Caco-2 (cell line): ENCODE results near the gene CLDN6. TPM values are rescaled to one million over a fixed set of nuclear protein-coding genes. Genes with fewer than 3 reads are reported as not detected.

Source experiments
- BruUV-seq: library from RNA; stranded (reverse); fragments of 400-500 nt; replicated peaks from 2 replicates; lab custom pipeline; 2021; lab: Mats Ljungman, UMichigan
- CTCF ChIA-PET: fragments of 300-600 bp; sonication (Branson Sonifier 250); formaldehyde crosslinking; loops from one replicate; lab custom pipeline; 2022; ENCODE audit warnings: antibody characterized with exemption; lab: Charles Lee
- POLR2A ChIA-PET: fragments of 300-600 bp; sonication (Branson Sonifier 250); formaldehyde crosslinking; loops from one replicate; lab custom pipeline; 2022; ENCODE audit warnings: antibody characterized with exemption; lab: Charles Lee
- DNase-seq, 2 experiments: peaks; one replicate each; pipeline versions ENCODE4 v3.0.0 to v3.0.0-alpha.2; 2020 to 2022
- H3K27me3 ChIP-seq: replicated peaks from 2 replicates; pipeline ENCODE4 v1.6.0; 2011; ENCODE audit warnings: low read length; ENCODE audit not compliant: control insufficient read depth, insufficient read depth
- H3K36me3 ChIP-seq: 2 replicates; pipeline ENCODE4 v1.5.1; 2011; ENCODE audit warnings: low read length; ENCODE audit not compliant: control insufficient read depth, insufficient read depth
- H3K4me1 ChIP-seq: fragments of 250-450 bp; sonication (Bioruptor Pico); 2 replicates; pipeline ENCODE4 v1.5.1; 2020; ENCODE audit warnings: mild to moderate bottlenecking
- H3K4me3 ChIP-seq: 2 replicates; pipeline ENCODE4 v1.5.1; 2011; ENCODE audit warnings: low read depth, mild to moderate bottlenecking, control low read depth, low read length
- H3K9me3 ChIP-seq: fragments of 250-450 bp; sonication (Bioruptor Pico); 2 replicates; pipeline ENCODE4 v1.5.1; 2020; ENCODE audit warnings: mild to moderate bottlenecking, moderate library complexity
- H3K27ac Mint-ChIP-seq: one replicate; pipeline ENCODE4 v1.8.0; 2022; ENCODE audit warnings: mixed read lengths; ENCODE audit not compliant: unreplicated experiment
- H3K27me3 Mint-ChIP-seq: one replicate; pipeline ENCODE4 v1.8.0; 2022; ENCODE audit warnings: mixed read lengths; ENCODE audit not compliant: insufficient read depth, unreplicated experiment
- H3K36me3 Mint-ChIP-seq: one replicate; pipeline ENCODE4 v1.8.0; 2022; ENCODE audit warnings: mild to moderate bottlenecking, mixed read lengths; ENCODE audit not compliant: insufficient read depth, unreplicated experiment
- H3K4me1 Mint-ChIP-seq: one replicate; pipeline ENCODE4 v1.8.0; 2022; ENCODE audit warnings: low read depth, mixed read lengths; ENCODE audit not compliant: unreplicated experiment
- H3K4me3 Mint-ChIP-seq: one replicate; pipeline ENCODE4 v1.8.0; 2022; ENCODE audit warnings: mild to moderate bottlenecking, moderate library complexity, mixed read lengths; ENCODE audit not compliant: unreplicated experiment
- H3K9me3 Mint-ChIP-seq: one replicate; pipeline ENCODE4 v1.8.0; 2022; ENCODE audit warnings: mixed read lengths; ENCODE audit not compliant: unreplicated experiment
- intact Hi-C: fragments of 100-400 bp; cut with micrococcal nuclease; formaldehyde crosslinking; loops from one replicate; pipeline ENCODE4 v1.10.0; 2022; ENCODE audit not compliant: unreplicated experiment
- total RNA-seq: library from RNA; stranded (reverse); gene quantifications from 2 replicates; pipeline ENCODE4 v1.2.3, GENCODE V29; 2022
- TF ChIP-seq, protein P1 (sequence below), 2 experiments: fragments of 200-600 bp in 1 of 2; IDR thresholded peaks; 1 replicate in 1 of 2; 2 replicates in 1 of 2; pipeline versions ENCODE4 v1.5.1 to v1.8.0; 2011 to 2022; ENCODE audit warnings: antibody characterized with exemption in 1 of 2, control low read depth in 1 of 2, inconsistent platforms in 1 of 2, low read depth in 1 of 2, low read length in 1 of 2, mild to moderate bottlenecking in 1 of 2, moderate library complexity in 1 of 2; ENCODE audit not compliant: insufficient read depth in 1 of 2, severe bottlenecking in 1 of 2, unreplicated experiment in 1 of 2

CLDN6 gene
- total RNA-seq, 1 experiment from 2014 or later = 9.0 TPM

GRCh38 chr16:3060339-3061127 lies 42.5 kb upstream of the CLDN6 start:
- TF ChIP-seq, protein P1, sequence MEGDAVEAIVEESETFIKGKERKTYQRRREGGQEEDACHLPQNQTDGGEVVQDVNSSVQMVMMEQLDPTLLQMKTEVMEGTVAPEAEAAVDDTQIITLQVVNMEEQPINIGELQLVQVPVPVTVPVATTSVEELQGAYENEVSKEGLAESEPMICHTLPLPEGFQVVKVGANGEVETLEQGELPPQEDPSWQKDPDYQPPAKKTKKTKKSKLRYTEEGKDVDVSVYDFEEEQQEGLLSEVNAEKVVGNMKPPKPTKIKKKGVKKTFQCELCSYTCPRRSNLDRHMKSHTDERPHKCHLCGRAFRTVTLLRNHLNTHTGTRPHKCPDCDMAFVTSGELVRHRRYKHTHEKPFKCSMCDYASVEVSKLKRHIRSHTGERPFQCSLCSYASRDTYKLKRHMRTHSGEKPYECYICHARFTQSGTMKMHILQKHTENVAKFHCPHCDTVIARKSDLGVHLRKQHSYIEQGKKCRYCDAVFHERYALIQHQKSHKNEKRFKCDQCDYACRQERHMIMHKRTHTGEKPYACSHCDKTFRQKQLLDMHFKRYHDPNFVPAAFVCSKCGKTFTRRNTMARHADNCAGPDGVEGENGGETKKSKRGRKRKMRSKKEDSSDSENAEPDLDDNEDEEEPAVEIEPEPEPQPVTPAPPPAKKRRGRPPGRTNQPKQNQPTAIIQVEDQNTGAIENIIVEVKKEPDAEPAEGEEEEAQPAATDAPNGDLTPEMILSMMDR (IDR thresholded peaks at IDR 0.05; ENCODE audit: insufficient read depth in 1 of 2, low read depth in 1 of 2, low read length in 1 of 2, severe bottlenecking in 1 of 2, unreplicated experiment in 1 of 2) = no peak
- peaks cover 5% of the 10 kb centered on the region for H3K36me3 Mint-ChIP-seq
- CTCF ChIA-PET = interaction anchor here (0.6 to 2.7 kb wide), 2 partner anchors 68 to 71 kb away, joined by 7 to 44 read pairs; no protein-coding TSS in a partner anchor
- no peaks in the 10 kb centered on the region for H3K27me3 Mint-ChIP-seq
- BruUV-seq = no TSS peak
- no peak overlapping the region for H3K4me3 ChIP-seq
- H3K4me1 ChIP-seq = peaks cover 23% of the 10 kb centered on the region
- peak overlapping the region; percentile 90 for H3K27ac Mint-ChIP-seq
- H3K9me3 Mint-ChIP-seq = no peaks in the 10 kb centered on the region
- no peaks in the 10 kb centered on the region for H3K36me3 ChIP-seq
- no peaks in the 10 kb centered on the region for H3K9me3 ChIP-seq
- H3K4me3 Mint-ChIP-seq = no peak overlapping the region
- H3K4me1 Mint-ChIP-seq = no peaks in the 10 kb centered on the region
- POLR2A ChIA-PET = no interaction called here
- no peak for DNase-seq
- no peaks in the 10 kb centered on the region for H3K27me3 ChIP-seq
- intact Hi-C loops = no loop called here

DNA sequence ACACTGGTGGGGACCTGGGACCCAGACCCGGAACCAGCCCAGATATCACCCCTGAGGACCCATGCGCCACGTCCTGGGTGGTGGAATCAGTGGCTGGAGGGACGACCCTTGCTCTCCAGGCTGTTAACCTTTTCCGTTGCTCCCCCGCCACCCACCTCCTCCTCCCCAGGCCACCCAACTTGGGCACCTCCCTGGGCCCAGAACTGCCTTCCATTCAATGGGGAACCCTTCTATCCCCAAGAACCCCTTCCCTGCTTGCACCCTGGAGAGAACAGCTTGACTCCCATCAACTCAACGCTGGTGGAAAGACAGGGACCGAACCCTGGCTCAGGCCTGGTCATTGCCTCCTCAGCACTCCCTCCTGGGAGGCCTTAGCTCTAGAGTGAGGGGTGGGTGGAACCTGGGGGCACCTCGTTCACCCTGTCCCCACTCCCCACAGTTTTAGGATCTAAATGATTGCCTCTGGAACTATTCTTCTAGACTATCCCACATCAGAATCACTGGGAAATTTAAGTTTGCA lies 41.8 kb upstream of the CLDN6 start:
- Histone ChIP-seq H3K4me3 (peak overlapping the region; percentile 91), H3K4me1 (peaks cover 21% of the 10 kb centered on the region), H3K27me3 (no peaks in the 10 kb centered on the region), H3K9me3 (no peaks in the 10 kb centered on the region), H3K36me3 (no peaks in the 10 kb centered on the region)
- CTCF ChIA-PET = interaction anchor here (0.6 to 2.7 kb wide), 13 partner anchors 14 to 98 kb away, joined by 3 to 44 read pairs (median 6); partner anchors contain the start of genes TNFRSF12A, ZNF205, ZNF213 and ZSCAN10
- TSS peak; percentile 86 for BruUV-seq
- H3K36me3 Mint-ChIP-seq = no peaks in the 10 kb centered on the region
- H3K4me1 Mint-ChIP-seq = no peaks in the 10 kb centered on the region
- peak overlapping the region; percentile 81 for H3K4me3 Mint-ChIP-seq
- POLR2A ChIA-PET = interaction anchor here (1.1 kb wide), 1 partner anchor 75 kb away, joined by 5 read pairs; the partner anchor contains the start of gene ZNF213
- TF ChIP-seq, protein P1 (IDR thresholded peaks at IDR 0.05; ENCODE audit: insufficient read depth in 1 of 2, low read depth in 1 of 2, low read length in 1 of 2, severe bottlenecking in 1 of 2, unreplicated experiment in 1 of 2) = no peak
- DNase-seq = no peak
- H3K27ac Mint-ChIP-seq = peak overlapping the region; percentile 90
- H3K27me3 Mint-ChIP-seq = no peaks in the 10 kb centered on the region
- H3K9me3 Mint-ChIP-seq = no peaks in the 10 kb centered on the region
- intact Hi-C loops = loop anchor here (1.0 to 2.0 kb wide), 3 partner anchors 47 to 70 kb away; no protein-coding TSS in a partner anchor

GRCh38 chr16:3059041-3059722 lies 41.2 kb upstream of the CLDN6 start:
- CTCF ChIA-PET = interaction anchor here (0.6 to 2.7 kb wide), 21 partner anchors 12 to 100 kb away, joined by 3 to 44 read pairs (median 5); partner anchors contain the start of genes MMP25, TNFRSF12A, ZNF205 and ZNF213
- no peaks in the 10 kb centered on the region for H3K36me3 ChIP-seq
- intact Hi-C loops = loop anchor here (1.0 to 2.0 kb wide), 3 partner anchors 48 to 70 kb away; no protein-coding TSS in a partner anchor
- no peaks in the 10 kb centered on the region for H3K27me3 ChIP-seq
- peak; percentile 94 to 95 for DNase-seq
- Mint-ChIP-seq H3K4me1 (no peaks in the 10 kb centered on the region), H3K9me3 (no peaks in the 10 kb centered on the region), H3K27ac (peak overlapping the region; percentile 90), H3K36me3 (no peaks in the 10 kb centered on the region), H3K27me3 (no peaks in the 10 kb centered on the region), H3K4me3 (peak overlapping the region; percentile 81)
- POLR2A ChIA-PET = interaction anchor here (0.6 to 1.1 kb wide), 4 partner anchors 36 to 76 kb away, joined by 3 to 11 read pairs (median 6); partner anchors contain the start of gene ZNF213
- BruUV-seq = no TSS peak
- TF ChIP-seq, protein P1 (IDR thresholded peaks at IDR 0.05; ENCODE audit: insufficient read depth in 1 of 2, low read depth in 1 of 2, low read length in 1 of 2, severe bottlenecking in 1 of 2, unreplicated experiment in 1 of 2) = peak; percentile 70 to 93
- H3K4me1 ChIP-seq = peaks cover 15% of the 10 kb centered on the region
- H3K4me3 ChIP-seq = peak overlapping the region; percentile 91
- no peaks in the 10 kb centered on the region for H3K9me3 ChIP-seq
